Retinal pigment epithelial cell (primary cell): ENCODE data around the gene KIF26B.

ENCODE experiments used
- DNase-seq: peaks from one replicate; pipeline ENCODE4 v3.0.0-alpha.2; 2010; ENCODE audit warnings: low read depth
- H3K4me3 ChIP-seq: 2 replicates; pipeline ENCODE4 v1.5.1; 2011; ENCODE audit warnings: mild to moderate bottlenecking, low read length, control low read depth, moderate library complexity
- TF ChIP-seq, protein P1 (sequence below): conservative IDR thresholded peaks from 2 replicates; pipeline ENCODE4 v1.5.1; 2011; ENCODE audit warnings: low read depth, low read length, control low read depth, inconsistent platforms

KIF26B gene

DNA sequence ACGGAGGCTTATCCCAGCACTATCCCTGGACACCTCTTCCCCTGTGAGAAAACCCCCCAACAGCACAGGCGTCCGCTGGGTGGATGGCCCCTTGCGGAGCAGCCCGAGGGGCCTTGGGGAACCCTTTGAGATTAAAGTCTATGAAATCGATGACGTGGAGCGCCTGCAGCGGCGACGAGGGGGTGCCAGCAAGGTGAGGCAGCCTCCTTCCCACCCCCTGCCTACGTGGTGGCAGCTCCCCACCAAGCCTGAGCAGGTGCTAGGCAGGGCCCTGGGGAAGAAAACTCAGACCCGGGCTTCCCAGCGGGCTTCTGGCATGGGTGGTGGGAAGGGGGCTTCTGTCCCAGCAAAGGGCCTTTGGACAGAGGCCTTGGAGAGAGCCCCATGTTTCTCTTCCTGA, 543.3 kb downstream of the KIF26B start:
- no peak for DNase-seq
- TF ChIP-seq, protein P1, sequence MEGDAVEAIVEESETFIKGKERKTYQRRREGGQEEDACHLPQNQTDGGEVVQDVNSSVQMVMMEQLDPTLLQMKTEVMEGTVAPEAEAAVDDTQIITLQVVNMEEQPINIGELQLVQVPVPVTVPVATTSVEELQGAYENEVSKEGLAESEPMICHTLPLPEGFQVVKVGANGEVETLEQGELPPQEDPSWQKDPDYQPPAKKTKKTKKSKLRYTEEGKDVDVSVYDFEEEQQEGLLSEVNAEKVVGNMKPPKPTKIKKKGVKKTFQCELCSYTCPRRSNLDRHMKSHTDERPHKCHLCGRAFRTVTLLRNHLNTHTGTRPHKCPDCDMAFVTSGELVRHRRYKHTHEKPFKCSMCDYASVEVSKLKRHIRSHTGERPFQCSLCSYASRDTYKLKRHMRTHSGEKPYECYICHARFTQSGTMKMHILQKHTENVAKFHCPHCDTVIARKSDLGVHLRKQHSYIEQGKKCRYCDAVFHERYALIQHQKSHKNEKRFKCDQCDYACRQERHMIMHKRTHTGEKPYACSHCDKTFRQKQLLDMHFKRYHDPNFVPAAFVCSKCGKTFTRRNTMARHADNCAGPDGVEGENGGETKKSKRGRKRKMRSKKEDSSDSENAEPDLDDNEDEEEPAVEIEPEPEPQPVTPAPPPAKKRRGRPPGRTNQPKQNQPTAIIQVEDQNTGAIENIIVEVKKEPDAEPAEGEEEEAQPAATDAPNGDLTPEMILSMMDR, result no peak

DNA sequence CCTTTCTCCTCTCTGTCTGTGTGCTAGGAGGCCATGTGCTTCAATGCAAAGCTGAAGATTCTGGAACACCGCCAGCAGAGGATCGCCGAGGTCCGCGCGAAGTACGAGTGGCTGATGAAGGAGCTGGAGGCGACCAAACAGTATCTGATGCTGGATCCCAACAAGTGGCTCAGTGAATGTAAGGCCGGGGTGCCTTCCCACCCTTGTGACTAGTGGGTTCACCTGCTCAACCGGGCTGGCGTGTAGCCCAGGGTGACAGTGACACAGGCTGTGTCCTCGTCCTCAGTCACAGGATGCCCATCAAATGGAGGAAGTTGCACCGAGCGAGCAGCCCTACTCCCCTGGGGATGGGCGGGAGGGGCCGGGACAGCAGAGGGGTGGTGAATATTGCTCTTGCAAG, 544.1 kb downstream of the KIF26B start:
- TF ChIP-seq, protein P1, result no peak
- no peak for DNase-seq
- no peak overlapping the region for H3K4me3 ChIP-seq

More for the DNA sequence above, 543.3 kb downstream of the KIF26B start:
- H3K4me3 ChIP-seq, result no peak overlapping the region

DNA sequence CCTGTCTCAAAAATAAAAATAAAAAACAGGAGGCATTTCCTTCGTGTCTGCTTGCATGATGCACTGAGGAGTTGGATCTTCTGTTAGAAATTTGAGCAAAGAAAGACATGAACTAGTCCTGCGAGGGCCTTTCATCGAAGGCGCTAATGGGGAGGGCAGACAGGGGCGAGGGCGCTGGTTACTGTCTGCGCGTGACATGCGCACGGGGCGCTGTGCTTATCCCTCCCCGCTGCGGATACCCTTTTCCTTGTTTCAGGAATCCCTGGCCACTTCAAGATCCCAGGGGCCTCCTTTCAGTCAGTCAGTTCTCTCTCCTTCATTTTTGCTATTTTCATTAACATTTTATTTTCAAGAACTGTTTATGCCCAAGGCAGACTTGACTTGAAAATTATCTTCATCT, 545.8 kb downstream of the KIF26B start:
- TF ChIP-seq, protein P1, result no peak
- no peak overlapping the region for H3K4me3 ChIP-seq
- DNase-seq, result no peak

- H3K4me3 ChIP-seq, result no peak overlapping the region
- no peak for DNase-seq
- TF ChIP-seq, protein P1, result no peak
Measured at GRCh38 chr1:245701631-245702030, 546.8 kb downstream of the KIF26B start.

DNA sequence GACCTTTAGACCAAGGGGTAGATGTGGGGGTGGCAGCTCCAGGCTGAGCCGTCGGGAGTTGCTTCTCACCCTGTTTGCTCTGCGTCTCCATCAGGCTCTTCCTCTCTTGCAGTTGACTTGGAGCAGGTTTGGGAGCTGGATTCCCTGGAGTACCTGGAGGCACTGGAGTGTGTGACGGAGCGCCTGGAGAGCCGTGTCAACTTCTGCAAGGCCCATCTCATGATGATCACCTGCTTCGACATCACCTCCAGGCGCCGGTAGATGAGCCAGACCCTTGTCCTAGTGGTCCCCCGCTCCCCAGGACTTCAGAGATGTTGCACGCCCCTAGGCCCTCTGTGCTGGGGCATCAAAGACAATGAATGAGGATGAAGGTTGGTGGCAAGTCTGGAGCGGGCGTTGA, 547.6 kb downstream of the KIF26B start:
- DNase-seq, result no peak

DNA sequence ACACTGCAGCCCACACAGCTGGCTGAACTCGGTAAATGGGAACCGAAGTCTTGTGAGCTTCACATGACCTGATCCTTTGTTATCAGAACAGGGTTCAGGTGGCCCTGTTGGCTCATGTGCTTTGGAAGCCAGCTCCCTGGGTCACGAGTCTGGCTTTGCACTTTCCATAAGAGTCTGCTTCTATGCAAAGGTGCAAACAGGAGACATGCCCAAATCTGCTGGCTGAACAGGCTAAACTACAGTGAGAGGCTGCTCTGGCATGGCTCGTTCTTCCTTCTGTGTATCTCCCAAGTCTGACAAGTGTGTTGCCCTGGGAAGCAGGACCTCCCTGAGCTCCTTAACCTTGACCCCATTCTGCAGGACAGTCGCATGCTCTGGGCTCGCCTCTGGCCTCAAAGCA, 549.6 kb downstream of the KIF26B start:
- H3K4me3 ChIP-seq, result no peak overlapping the region
- DNase-seq, result no peak
- TF ChIP-seq, protein P1, result no peak

More for the DNA sequence above, 547.6 kb downstream of the KIF26B start:
- TF ChIP-seq, protein P1, result no peak
- no peak overlapping the region for H3K4me3 ChIP-seq

DNA sequence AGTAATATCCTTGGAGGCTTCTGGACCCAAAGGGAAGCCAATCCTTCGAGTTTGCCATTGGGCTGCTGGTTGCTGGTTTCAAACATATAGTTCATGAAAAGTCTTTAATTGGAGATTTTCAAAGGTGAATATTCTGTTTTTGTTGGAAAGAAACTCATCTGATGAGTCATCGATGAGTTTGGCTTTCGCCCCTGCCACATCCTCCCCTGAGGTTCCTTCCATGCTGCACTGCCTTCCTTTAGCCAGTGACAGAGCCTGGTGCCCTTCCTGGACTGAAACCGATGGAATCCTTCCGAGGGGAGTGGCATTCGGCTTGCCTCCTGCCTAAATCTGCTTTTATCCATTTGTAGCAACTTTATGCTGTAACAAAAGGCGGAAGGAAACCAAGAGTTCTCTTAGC, 550.0 kb downstream of the KIF26B start:
- H3K4me3 ChIP-seq, result no peak overlapping the region
- DNase-seq, result no peak
- TF ChIP-seq, protein P1, result no peak
